Measurements from ENCODE around the gene IFI27.

- TF ChIP-seq FOXM1 (IDR thresholded peaks at IDR 0.05; ENCODE audit: borderline replicate concordance) (no peak), SP1 (IDR thresholded peaks at IDR 0.05) (no peak), FOXK2 (IDR thresholded peaks at IDR 0.05) (no peak), SUZ12 (IDR thresholded peaks at IDR 0.05) (no peak), ELF4 (IDR thresholded peaks at IDR 0.05) (no peak), LEF1 (IDR thresholded peaks at IDR 0.05; ENCODE audit: borderline replicate concordance) (no peak), BHLHE40 (IDR thresholded peaks at IDR 0.05; ENCODE audit: borderline replicate concordance) (no peak), CTBP1 (IDR thresholded peaks at IDR 0.05; ENCODE audit: borderline replicate concordance) (no peak), NFRKB (IDR thresholded peaks at IDR 0.05) (no peak), ZNF384 (IDR thresholded peaks at IDR 0.05) (no peak)
- TF ChIP-seq, protein P1, sequence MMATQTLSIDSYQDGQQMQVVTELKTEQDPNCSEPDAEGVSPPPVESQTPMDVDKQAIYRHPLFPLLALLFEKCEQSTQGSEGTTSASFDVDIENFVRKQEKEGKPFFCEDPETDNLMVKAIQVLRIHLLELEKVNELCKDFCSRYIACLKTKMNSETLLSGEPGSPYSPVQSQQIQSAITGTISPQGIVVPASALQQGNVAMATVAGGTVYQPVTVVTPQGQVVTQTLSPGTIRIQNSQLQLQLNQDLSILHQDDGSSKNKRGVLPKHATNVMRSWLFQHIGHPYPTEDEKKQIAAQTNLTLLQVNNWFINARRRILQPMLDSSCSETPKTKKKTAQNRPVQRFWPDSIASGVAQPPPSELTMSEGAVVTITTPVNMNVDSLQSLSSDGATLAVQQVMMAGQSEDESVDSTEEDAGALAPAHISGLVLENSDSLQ (IDR thresholded peaks at IDR 0.05), result no peak
Measured at GRCh38 chr14:94081386-94081820, 29.1 kb upstream of the IFI27 start.
